Neural progenitor cell (in vitro differentiated cells): ENCODE results near the gene CHRM5. TPM values are rescaled to one million over a fixed set of nuclear protein-coding genes. Genes with fewer than 3 reads are reported as not detected.

ENCODE experiments used
- DNase-seq: peaks from one replicate; pipeline ENCODE4 v3.0.0-alpha.2; 2016; ENCODE audit warnings: low spot score
- H2AFZ ChIP-seq: fragments of 200-600 bp; sonication (generic); replicated peaks from 2 replicates; pipeline ENCODE4 v1.6.1; 2016; ENCODE audit warnings: antibody characterized with exemption
- H3F3A ChIP-seq: fragments of 200-600 bp; sonication (generic); 2 replicates; pipeline ENCODE4 v1.6.1; 2016; ENCODE audit warnings: antibody characterized with exemption, low read depth
- H3K27ac ChIP-seq: fragments of 200-600 bp; sonication (generic); 2 replicates; pipeline ENCODE4 v1.5.1; 2016; ENCODE audit warnings: mild to moderate bottlenecking
- H3K27me3 ChIP-seq: fragments of 200-600 bp; sonication (generic); 2 replicates; pipeline ENCODE4 v1.6.1; 2016; ENCODE audit warnings: mild to moderate bottlenecking, moderate library complexity
- H3K36me3 ChIP-seq: fragments of 200-600 bp; sonication (generic); 2 replicates; pipeline ENCODE4 v1.5.1; 2016
- H3K4me1 ChIP-seq: fragments of 200-600 bp; sonication (generic); 2 replicates; pipeline ENCODE4 v1.6.1; 2016; ENCODE audit warnings: mixed run types
- H3K4me2 ChIP-seq: fragments of 200-600 bp; sonication (generic); 2 replicates; pipeline ENCODE4 v1.6.1; 2016
- H3K4me3 ChIP-seq: fragments of 200-600 bp; sonication (generic); 2 replicates; pipeline ENCODE4 v1.5.1; 2016
- H3K79me2 ChIP-seq: fragments of 200-600 bp; sonication (generic); 2 replicates; pipeline ENCODE4 v1.6.1; 2016; ENCODE audit warnings: low read depth
- H3K9ac ChIP-seq: fragments of 200-600 bp; sonication (generic); 2 replicates; pipeline ENCODE4 v1.6.1; 2016
- H3K9me3 ChIP-seq: fragments of 200-600 bp; sonication (generic); 2 replicates; pipeline ENCODE4 v1.5.1; 2016; ENCODE audit warnings: low read depth
- H4K20me1 ChIP-seq: fragments of 200-600 bp; sonication (generic); 2 replicates; pipeline ENCODE4 v1.6.1; 2016; ENCODE audit warnings: low read depth
- H3K27ac Mint-ChIP-seq: 3 replicates; pipeline ENCODE4 v1.8.0; 2021; ENCODE audit warnings: mixed read lengths
- H3K27me3 Mint-ChIP-seq: 2 replicates; pipeline ENCODE4 v1.8.0; 2022; ENCODE audit warnings: low read depth, mild to moderate bottlenecking, inconsistent platforms, moderate library complexity, mixed read lengths; ENCODE audit not compliant: insufficient read depth
- H3K36me3 Mint-ChIP-seq: 3 replicates; pipeline ENCODE4 v1.8.0; 2021; ENCODE audit warnings: mixed read lengths
- H3K4me1 Mint-ChIP-seq: 3 replicates; pipeline ENCODE4 v1.8.0; 2021; ENCODE audit warnings: mixed read lengths
- H3K4me3 Mint-ChIP-seq: 3 replicates; pipeline ENCODE4 v1.8.0; 2021; ENCODE audit warnings: mild to moderate bottlenecking, moderate library complexity, mixed read lengths
- H3K9me3 Mint-ChIP-seq: 3 replicates; pipeline ENCODE4 v1.8.0; 2020; ENCODE audit warnings: mixed read lengths
- EZH2 ChIP-seq: fragments of 200-600 bp; sonication (generic); IDR thresholded peaks from 2 replicates; pipeline ENCODE4 v1.6.1; 2017; ENCODE audit warnings: antibody characterized with exemption, mild to moderate bottlenecking, moderate library complexity
- EZH2phosphoT487 ChIP-seq: fragments of 200-600 bp; sonication (generic); IDR thresholded peaks from 2 replicates; pipeline ENCODE4 v1.6.1; 2017; ENCODE audit warnings: antibody characterized with exemption
- total RNA-seq: library from RNA; depleted of rRNA; stranded (reverse); fragments of >200 nt; gene quantifications from 2 replicates; pipeline ENCODE4 v1.2.3, GENCODE V29; 2015; ENCODE audit warnings: low replicate concordance
- TF ChIP-seq, protein P1 (sequence below): fragments of 200-600 bp; sonication (generic); IDR thresholded peaks from 2 replicates; pipeline ENCODE4 v1.5.1; 2017; ENCODE audit warnings: antibody characterized with exemption, mild to moderate bottlenecking

CHRM5 gene
- total RNA-seq, 1 donor from 2014 or later, result not detected

DNA sequence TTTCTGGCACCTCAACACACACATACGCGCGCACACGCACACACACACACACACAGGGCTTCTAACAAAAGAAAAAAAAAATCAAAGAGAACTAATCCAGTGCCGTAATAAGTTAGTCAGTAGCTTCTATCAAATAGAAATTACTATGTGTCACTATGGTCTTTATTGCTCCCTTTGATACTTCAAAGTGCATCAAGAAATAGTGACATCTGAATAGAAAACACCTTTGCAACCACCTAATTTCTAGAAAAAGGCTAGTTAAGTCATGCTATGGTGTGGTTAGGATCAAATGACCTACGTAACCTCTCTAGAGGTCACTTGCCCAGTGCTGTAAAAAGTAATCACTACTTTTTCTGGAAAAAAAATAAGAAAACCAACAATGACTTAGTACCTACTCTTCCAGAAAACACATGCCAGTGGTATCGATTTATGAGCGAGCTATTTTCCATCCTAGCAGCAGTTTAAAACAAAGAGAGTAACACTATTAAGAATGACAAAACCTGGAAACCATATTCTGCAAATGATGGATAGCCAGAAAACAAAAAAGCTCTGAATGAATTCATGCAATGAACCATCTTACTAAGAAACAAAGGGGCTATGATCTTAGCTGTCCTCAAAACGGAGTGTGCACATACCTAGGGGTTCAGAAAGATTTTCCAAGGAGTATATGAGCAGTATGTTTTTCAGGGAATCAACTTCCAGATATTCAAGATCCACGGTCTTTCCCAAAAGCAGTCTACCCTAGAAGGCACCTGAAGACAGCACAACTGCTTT is 63.9 kb downstream of the CHRM5 start:
- H3K4me1 ChIP-seq, result no peaks in the 10 kb centered on the region
- no peak overlapping the region for H3K27ac ChIP-seq
- no peak overlapping the region for H3K4me2 ChIP-seq
- Mint-ChIP-seq H3K9me3 (peaks cover 14% of the 10 kb centered on the region), H3K4me3 (no peak overlapping the region), H3K27ac (no peak overlapping the region), H3K4me1 (peaks cover 15% of the 10 kb centered on the region), H3K27me3 (peaks cover 3% of the 10 kb centered on the region), H3K36me3 (peaks cover 6% of the 10 kb centered on the region)
- H3K79me2 ChIP-seq, result peaks cover 50% of the 10 kb centered on the region
- peaks cover 4% of the 10 kb centered on the region for H3F3A ChIP-seq
- H3K9me3 ChIP-seq, result no peaks in the 10 kb centered on the region
- no peak overlapping the region for H3K9ac ChIP-seq
- no peaks in the 10 kb centered on the region for H3K36me3 ChIP-seq
- no peaks in the 10 kb centered on the region for H3K27me3 ChIP-seq
- no peaks in the 10 kb centered on the region for H4K20me1 ChIP-seq
- DNase-seq, result no peak
- no peak for TF ChIP-seq EZH2phosphoT487
- TF ChIP-seq EZH2, result no peak
- TF ChIP-seq, protein P1, sequence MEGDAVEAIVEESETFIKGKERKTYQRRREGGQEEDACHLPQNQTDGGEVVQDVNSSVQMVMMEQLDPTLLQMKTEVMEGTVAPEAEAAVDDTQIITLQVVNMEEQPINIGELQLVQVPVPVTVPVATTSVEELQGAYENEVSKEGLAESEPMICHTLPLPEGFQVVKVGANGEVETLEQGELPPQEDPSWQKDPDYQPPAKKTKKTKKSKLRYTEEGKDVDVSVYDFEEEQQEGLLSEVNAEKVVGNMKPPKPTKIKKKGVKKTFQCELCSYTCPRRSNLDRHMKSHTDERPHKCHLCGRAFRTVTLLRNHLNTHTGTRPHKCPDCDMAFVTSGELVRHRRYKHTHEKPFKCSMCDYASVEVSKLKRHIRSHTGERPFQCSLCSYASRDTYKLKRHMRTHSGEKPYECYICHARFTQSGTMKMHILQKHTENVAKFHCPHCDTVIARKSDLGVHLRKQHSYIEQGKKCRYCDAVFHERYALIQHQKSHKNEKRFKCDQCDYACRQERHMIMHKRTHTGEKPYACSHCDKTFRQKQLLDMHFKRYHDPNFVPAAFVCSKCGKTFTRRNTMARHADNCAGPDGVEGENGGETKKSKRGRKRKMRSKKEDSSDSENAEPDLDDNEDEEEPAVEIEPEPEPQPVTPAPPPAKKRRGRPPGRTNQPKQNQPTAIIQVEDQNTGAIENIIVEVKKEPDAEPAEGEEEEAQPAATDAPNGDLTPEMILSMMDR, result no peak
- H3K4me3 ChIP-seq, result no peak overlapping the region
- H2AFZ ChIP-seq, result no peak overlapping the region

DNA sequence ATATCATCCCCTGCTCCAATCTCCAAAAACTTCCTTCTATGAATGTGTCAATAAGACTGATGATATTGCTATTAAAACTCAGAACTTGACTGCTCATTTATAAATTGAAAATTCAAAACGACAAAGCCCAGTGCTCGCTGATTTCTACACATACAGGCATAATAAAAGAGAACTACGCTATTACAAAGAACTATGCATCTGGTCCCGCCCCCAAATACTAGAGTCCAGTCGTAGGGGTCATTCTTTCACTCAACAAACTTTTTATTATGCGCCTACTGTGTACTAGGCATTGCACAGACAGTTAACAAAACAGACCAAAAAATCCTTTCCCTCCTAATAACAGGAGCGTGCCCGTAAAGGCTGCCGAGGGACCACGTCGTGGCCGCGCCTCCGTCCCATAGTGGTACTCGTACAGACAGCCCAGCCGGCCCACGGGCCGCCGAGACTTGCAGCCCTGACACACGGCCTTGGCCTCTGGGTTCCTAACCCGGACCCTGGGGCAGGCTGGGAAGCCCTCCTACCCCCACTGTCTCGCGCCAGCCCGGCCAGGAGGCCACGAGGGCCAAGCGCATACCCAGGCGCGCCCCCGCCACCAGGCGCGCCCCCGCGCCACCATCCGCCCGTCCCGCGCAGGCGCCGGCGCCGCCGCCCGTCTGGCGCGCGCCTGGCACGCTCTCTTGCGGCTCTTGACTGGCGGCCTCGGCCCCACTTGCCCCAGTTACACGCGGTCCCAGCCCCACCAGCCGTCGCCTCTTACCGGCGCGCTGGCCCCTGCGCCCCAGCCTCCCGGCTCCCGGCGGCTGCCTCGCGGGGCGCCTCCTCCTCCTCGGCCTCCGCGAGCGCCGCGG is 70.0 kb downstream of the CHRM5 start:
- H2AFZ ChIP-seq, result peak overlapping the region; percentile 95
- Mint-ChIP-seq H3K27me3 (peaks cover 3% of the 10 kb centered on the region), H3K27ac (peak overlapping the region; percentile 87)

DNA sequence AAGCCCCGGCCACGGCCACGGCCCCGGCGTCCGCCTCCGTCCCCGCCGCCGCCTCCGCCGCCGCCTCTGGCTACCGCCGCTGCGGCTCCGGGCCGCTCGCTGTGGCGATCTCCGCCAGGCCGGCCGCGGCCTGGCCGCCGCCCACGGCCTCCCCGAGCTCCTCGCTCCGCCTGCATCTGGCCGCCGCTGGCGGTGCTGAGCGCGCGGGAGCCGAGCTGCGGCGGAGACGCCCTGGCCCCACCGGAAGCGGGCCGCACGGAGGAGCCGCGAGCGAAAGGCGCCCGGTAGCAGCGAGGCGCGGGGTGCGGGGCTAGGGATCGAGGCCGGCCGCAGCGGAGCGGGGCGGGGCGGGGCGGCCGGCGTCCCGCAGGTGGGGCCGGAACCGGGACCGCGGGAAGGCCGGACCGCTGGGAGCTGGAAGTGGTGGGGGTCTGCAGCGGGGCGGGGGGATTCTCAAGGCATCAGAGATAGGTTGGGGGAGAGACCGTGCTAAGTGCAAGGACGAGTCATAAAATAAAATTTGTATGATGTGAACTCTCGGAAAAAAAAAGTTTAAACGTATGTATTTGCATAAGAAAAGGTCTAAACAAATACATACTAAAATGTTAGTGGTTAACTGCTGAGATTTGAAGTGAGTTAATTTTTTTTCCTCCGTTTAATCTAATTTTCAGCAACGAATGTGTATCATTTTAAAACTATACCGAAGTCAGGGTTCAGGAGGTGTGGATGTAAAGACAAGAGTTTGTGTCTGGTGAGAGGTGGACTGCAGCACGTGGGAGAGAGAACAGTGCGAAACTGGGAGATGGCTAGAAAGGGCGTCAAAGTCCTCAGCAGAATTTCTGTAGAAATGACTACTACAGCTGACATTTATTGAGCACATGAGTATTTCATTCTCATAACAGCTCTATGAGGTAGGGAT is 70.8 kb downstream of the CHRM5 start, which contains the start of gene AVEN:
AVEN (minus strand) TSS at position 334 of the 919 bp plus-strand sequence; CDS start at position 176, 158 bp downstream.
- H3K9ac ChIP-seq, result peak within 1 kb of the TSS; percentile 35
- H3K4me1 ChIP-seq, result peaks cover 9% of the 10 kb centered on the region
- peak; percentile 84 for DNase-seq
- H3K27ac Mint-ChIP-seq, result peak within 1 kb of the TSS; percentile 90
- TF ChIP-seq EZH2phosphoT487 (no peak), EZH2 (no peak)
- TF ChIP-seq, protein P1, result no peak
- peaks cover 34% of the 10 kb centered on the region for H3K79me2 ChIP-seq
- H4K20me1 ChIP-seq, result no peaks in the 10 kb centered on the region
- no peaks in the 10 kb centered on the region for H3K36me3 ChIP-seq
- peaks cover 28% of the 10 kb centered on the region for H3K4me1 Mint-ChIP-seq
- peak within 1 kb of the TSS; percentile 83 for H3K4me3 ChIP-seq
- H3K27me3 ChIP-seq, result peaks cover 15% of the 10 kb centered on the region
- peaks cover 12% of the 10 kb centered on the region for H3F3A ChIP-seq
- H3K4me3 Mint-ChIP-seq, result peak within 1 kb of the TSS; percentile 94
- peak within 1 kb of the TSS; percentile 95 for H3K27ac ChIP-seq
- no peaks in the 10 kb centered on the region for H3K36me3 Mint-ChIP-seq
- peak within 1 kb of the TSS; percentile 81 for H3K4me2 ChIP-seq
- H2AFZ ChIP-seq, result peak within 1 kb of the TSS; percentile 95
- H3K27me3 Mint-ChIP-seq, result peaks cover 2% of the 10 kb centered on the region
- H3K9me3 ChIP-seq, result no peaks in the 10 kb centered on the region
- H3K9me3 Mint-ChIP-seq, result no peaks in the 10 kb centered on the region

More for the DNA sequence above, 70.0 kb downstream of the CHRM5 start:
- peak overlapping the region; percentile 93 for H3K4me3 Mint-ChIP-seq
- H3K36me3 ChIP-seq, result no peaks in the 10 kb centered on the region
- H3K9me3 ChIP-seq, result no peaks in the 10 kb centered on the region
- H3K36me3 Mint-ChIP-seq, result no peaks in the 10 kb centered on the region
- H3K4me3 ChIP-seq, result peak overlapping the region; percentile 83
- H3K9me3 Mint-ChIP-seq, result no peaks in the 10 kb centered on the region
- H3F3A ChIP-seq, result peaks cover 12% of the 10 kb centered on the region
- H3K79me2 ChIP-seq, result peaks cover 34% of the 10 kb centered on the region
- peak overlapping the region; percentile 95 for H3K27ac ChIP-seq
- TF ChIP-seq EZH2phosphoT487 (no peak), EZH2 (no peak)
- TF ChIP-seq, protein P1, result no peak
- peak; percentile 86 for DNase-seq
- H3K4me1 ChIP-seq, result peaks cover 9% of the 10 kb centered on the region
- H4K20me1 ChIP-seq, result no peaks in the 10 kb centered on the region
- peaks cover 15% of the 10 kb centered on the region for H3K27me3 ChIP-seq
- no peak overlapping the region for H3K9ac ChIP-seq
- H3K4me1 Mint-ChIP-seq, result peaks cover 28% of the 10 kb centered on the region
- peak overlapping the region; percentile 81 for H3K4me2 ChIP-seq
